Measurements from ENCODE around the gene CHMP3.

DNA sequence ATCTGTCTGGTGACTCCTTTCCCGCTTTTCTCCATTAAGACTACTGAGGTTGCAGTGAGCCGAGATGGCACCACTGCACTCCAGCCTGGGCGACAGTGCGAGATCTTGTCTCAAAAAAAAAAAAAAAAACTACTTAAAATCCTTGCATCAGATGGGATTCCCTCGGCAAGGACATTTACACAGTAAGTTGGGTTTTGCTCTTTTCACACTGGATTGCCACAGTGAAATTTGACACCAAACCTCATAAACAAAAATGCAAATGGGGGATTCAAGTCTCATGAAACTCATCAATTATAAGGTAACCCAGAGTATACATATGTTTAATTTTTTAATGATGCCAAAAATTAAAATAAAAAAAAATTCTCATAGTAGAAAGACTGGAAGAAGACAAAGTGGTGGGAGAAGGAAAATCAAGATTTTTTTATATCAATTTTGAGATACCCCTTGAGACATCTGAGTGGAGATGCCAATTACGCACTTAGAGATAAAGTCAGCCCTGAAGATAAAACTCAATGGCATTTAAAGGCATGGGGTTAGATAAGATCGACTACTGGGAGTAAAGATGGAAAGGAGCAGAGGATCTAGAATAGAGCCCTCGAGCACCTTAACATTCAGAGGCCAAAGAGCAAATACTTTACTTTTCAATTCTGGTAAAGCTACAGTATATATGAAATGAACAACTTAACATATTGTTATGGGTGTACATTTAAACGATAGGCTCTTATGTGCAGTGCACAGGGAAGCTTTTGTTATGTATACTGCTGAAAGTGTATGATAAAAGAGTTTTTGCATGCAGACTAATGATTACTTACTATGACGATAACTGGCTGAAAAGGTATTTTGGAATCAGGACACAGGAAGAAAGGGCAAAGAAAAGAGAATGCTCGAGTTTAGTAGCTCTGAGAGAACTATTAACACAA is 37.6 kb downstream of the CHMP3 start:
- no peak for TF ChIP-seq CTCF (IDR thresholded peaks at IDR 0.05; ENCODE audit: low read length)
- TF ChIP-seq EZH2 (optimal IDR thresholded peaks at IDR 0.05; ENCODE audit: low read depth, low read length), result no peak
- TF ChIP-seq EZH2phosphoT487 (IDR thresholded peaks at IDR 0.05; ENCODE audit: low read length), result no peak

Measured in MM.1S (cell line).